K562 (cell line): ENCODE data around the gene BNIP1. TPM values are rescaled to one million over a fixed set of nuclear protein-coding genes. Genes with fewer than 3 reads are reported as not detected.

ENCODE experiments used
- ATAC-seq: fragments of 200-7000 bp; cut with Tn5 transposase; 3 replicates; pipeline ENCODE4 v1.9.1; 2020; ENCODE audit warnings: moderate library complexity
- BruUV-seq: library from RNA; stranded (reverse); fragments of 400-500 nt; replicated peaks from 2 replicates; lab custom pipeline; 2021; lab: Mats Ljungman, UMichigan
- CTCF ChIA-PET: fragments of 300-600 bp; formaldehyde crosslinking; extraction: SDS; loops from one replicate; lab custom pipeline; 2021; ENCODE audit warnings: low intra/inter-chr PET ratio; lab: Yijun Ruan, JAX
- POLR2A ChIA-PET: fragments of 300-600, 350-650 bp; sonication (Branson Sonifier 250); formaldehyde crosslinking; extraction: SDS; loops from one replicate; lab custom pipeline; 2021; ENCODE audit warnings: antibody characterized with exemption, inconsistent platforms; lab: Yijun Ruan, JAX
- DNase-seq, 4 experiments: peaks; one replicate each; pipeline versions ENCODE4 v3.0.0 to v3.0.0-alpha.2; 2011 to 2018; ENCODE audit warnings: low spot score in 3 of 4, mixed read lengths in 3 of 4; ENCODE audit errors: extremely low read depth in 1 of 4
- FAIRE-seq: peaks from 2 replicates; lab custom pipeline; 2011; peaks lifted over from hg19 to GRCh38; lab: Jason Lieb, UNC
- H2AFZ ChIP-seq: 2 replicates; pipeline ENCODE4 v1.6.0; 2011; ENCODE audit warnings: low read depth, low read length, control low read depth, inconsistent platforms
- H3K27ac ChIP-seq: fragments of 200-600 bp; 3 replicates; pipeline ENCODE4 v1.8.0; 2011; ENCODE audit warnings: low read depth, mild to moderate bottlenecking, control low read depth, inconsistent platforms, low read length, moderate library complexity, mixed read lengths; ENCODE audit errors: extremely low read depth
- H3K27me3 ChIP-seq, 2 experiments: fragments of 300-600 bp in 1 of 2; 2 replicates in 1 of 2; 3 replicates in 1 of 2; pipeline versions ENCODE4 v1.6.0 to v1.8.0; 2011; ENCODE audit warnings: inconsistent platforms in 2 of 2, low read length in 2 of 2, mild to moderate bottlenecking in 1 of 2, mixed read lengths in 1 of 2, moderate library complexity in 1 of 2; ENCODE audit not compliant: control insufficient read depth in 2 of 2, insufficient read depth in 2 of 2
- H3K36me3 ChIP-seq: fragments of 300-600 bp; 3 replicates; pipeline ENCODE4 v1.8.0; 2011; ENCODE audit warnings: mild to moderate bottlenecking, low read length, inconsistent platforms; ENCODE audit not compliant: control insufficient read depth, insufficient read depth
- H3K4me1 ChIP-seq, 2 experiments: fragments of 200-600 bp in 1 of 2; replicated peaks in 1 of 2; 2 replicates in 1 of 2; 3 replicates in 1 of 2; pipeline versions ENCODE4 v1.5.1 to v1.8.0; 2011; ENCODE audit warnings: inconsistent platforms in 2 of 2, low read length in 2 of 2, mild to moderate bottlenecking in 1 of 2, mixed read lengths in 1 of 2, moderate library complexity in 1 of 2; ENCODE audit not compliant: control insufficient read depth in 2 of 2, insufficient read depth in 2 of 2
- H3K4me2 ChIP-seq: 2 replicates; pipeline ENCODE4 v1.6.1; 2011; ENCODE audit warnings: low read length, control low read depth, inconsistent platforms, mixed read lengths; ENCODE audit not compliant: insufficient read depth
- H3K4me3 ChIP-seq: fragments of 200-600 bp; sonication (generic), shearing (Covaris generic); 2 replicates; pipeline ENCODE4 v1.5.1; 2016; ENCODE audit warnings: control low read depth, inconsistent platforms
- H3K79me2 ChIP-seq: fragments of 200-600 bp; 3 replicates; pipeline ENCODE4 v1.8.0; 2011; ENCODE audit warnings: low read length, inconsistent platforms; ENCODE audit not compliant: control insufficient read depth, insufficient read depth
- H3K9ac ChIP-seq, 2 experiments: 2 replicates each; pipeline versions ENCODE4 v1.6.0 to v1.6.1; 2011; ENCODE audit warnings: low read depth in 2 of 2, low read length in 2 of 2, control low read depth in 1 of 2, inconsistent platforms in 1 of 2, mild to moderate bottlenecking in 1 of 2, mixed read lengths in 1 of 2; ENCODE audit not compliant: insufficient read depth in 1 of 2
- H3K9me1 ChIP-seq: one replicate; pipeline ENCODE4 v1.6.0; 2011; ENCODE audit warnings: inconsistent platforms, mild to moderate bottlenecking, low read length, moderate library complexity; ENCODE audit not compliant: control insufficient read depth, insufficient read depth
- H3K9me3 ChIP-seq: replicated peaks from 2 replicates; pipeline ENCODE4 v1.5.1; 2011; ENCODE audit warnings: low read depth, low read length, inconsistent platforms; ENCODE audit not compliant: control insufficient read depth, insufficient read depth
- H4K20me1 ChIP-seq: replicated peaks from 2 replicates; pipeline ENCODE4 v1.6.1; 2011; ENCODE audit warnings: low read length, inconsistent platforms, mixed read lengths; ENCODE audit not compliant: control insufficient read depth, insufficient read depth
- ADNP ChIP-seq: fragments of 200-800 bp; sonication (Bioruptor generic); IDR thresholded peaks from 2 replicates; pipeline ENCODE4 v1.6.1; 2016; ENCODE audit warnings: missing genetic modification characterization, missing compliant biosample characterization
- MECOM ChIP-seq: fragments of 250-450 bp; sonication (Bioruptor Pico); IDR thresholded peaks from 2 replicates; pipeline ENCODE4 v1.8.0; 2022; ENCODE audit warnings: inconsistent platforms
- POLR2AphosphoS2 ChIP-seq: IDR thresholded peaks from 2 replicates; pipeline ENCODE4 v1.6.1; 2012; ENCODE audit warnings: low read length, improper control_type of control experiment
- RBM25 ChIP-seq: fragments of 200-400 bp; formaldehyde crosslinking; IDR thresholded peaks from 2 replicates; pipeline ENCODE4 v1.6.1; 2018; ENCODE audit warnings: low read length, low read depth, moderate library complexity; ENCODE audit not compliant: severe bottlenecking
- SMARCC2 ChIP-seq: fragments of 450-650 bp; IDR thresholded peaks from 2 replicates; pipeline ENCODE4 v1.6.1; 2017; ENCODE audit warnings: antibody characterized with exemption, moderate library complexity, mild to moderate bottlenecking, low read depth
- SREBF1 ChIP-seq: fragments of 150-350 bp; IDR thresholded peaks from 2 replicates; pipeline ENCODE4 v1.6.1; 2014; ENCODE audit warnings: antibody characterized with exemption, low read depth, low read length, borderline replicate concordance
- ZNF3 ChIP-seq: fragments of 250-450 bp; sonication (Bioruptor Pico); IDR thresholded peaks from 2 replicates; pipeline ENCODE4 v1.5.0; 2021; ENCODE audit warnings: mild to moderate bottlenecking, moderate library complexity
- WGBS: fragments of 100-300 bp; shearing (Covaris generic); methylation state at CpG from one replicate; pipeline ENCODE4 v1.1.6; 2016; ENCODE audit warnings: low coverage, mixed read lengths; ENCODE audit not compliant: insufficient coverage; ENCODE audit errors: missing lambda C conversion rate; 5-methylcytosine and 5-hydroxymethylcytosine counted together
- in situ Hi-C: fragments of 300-500 bp; cut with MboI; formaldehyde crosslinking; loops from 4 replicates; pipeline ENCODE4 v1.15.0; 2018; ENCODE audit warnings: inconsistent platforms, mixed read lengths
- intact Hi-C: fragments of 100-400 bp; cut with micrococcal nuclease; formaldehyde crosslinking; loops from 2 replicates; pipeline ENCODE4 v1.14.2; 2022
- polyA plus RNA-seq, 8 experiments: library from polyadenylated mRNA; depleted of rRNA in 4 of 8; stranded (reverse) in 5 of 8; unstranded in 3 of 8; fragments of >200 nt; fragmentation: Nextera tagmentation in 2 of 8; fragmentation: Illumina TruSeq in 1 of 8; extraction: Ambion mirVana in 2 of 8; extraction: Trizol in 1 of 8; gene quantifications; 2 replicates each; pipeline versions ENCODE4 v1.2.1 to v1.2.3, GENCODE V29; 2011 to 2014; ENCODE audit warnings: inconsistent platforms in 1 of 8, missing spikeins in 1 of 8
- total RNA-seq, 7 experiments: library from RNA; depleted of rRNA in 6 of 7; stranded (reverse); fragments of >200 nt in 6 of 7; fragmentation: Illumina TruSeq in 2 of 7; extraction: Trizol in 2 of 7; gene quantifications; 2 replicates each; pipeline versions ENCODE4 v1.2.1 to v1.2.3, GENCODE V29; 2011 to 2021; ENCODE audit warnings: low replicate concordance in 1 of 7

Gene BNIP1
- total and polyA plus RNA-seq, 9 of the 15 experiments (the other 6 are each of a cell fraction or from before 2014, with no cell fraction given): 18.8 to 65.0 (median 26.2) TPM

DNA sequence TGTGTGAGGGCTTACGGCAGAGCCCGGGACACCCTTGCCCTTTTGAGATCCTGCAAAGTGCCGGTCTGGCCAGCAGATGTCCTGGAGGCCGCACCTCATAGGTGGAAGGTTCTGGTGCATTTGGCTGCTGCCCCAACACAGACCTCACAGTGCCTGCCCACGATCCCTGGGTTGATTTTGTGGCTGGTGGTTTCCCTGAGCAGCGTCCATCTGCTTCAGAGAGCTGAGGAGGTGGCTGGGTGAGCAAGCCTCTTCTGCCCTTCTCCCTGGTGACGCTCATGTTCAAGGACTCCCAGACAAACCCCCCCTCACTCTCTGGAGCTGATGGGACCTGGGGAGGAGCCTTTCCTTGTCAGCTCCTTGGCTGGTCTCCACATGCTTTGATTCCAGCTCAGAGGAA, 18.9 kb downstream of the BNIP1 start:
- DNase-seq: no peak
- POLR2A ChIA-PET: interaction anchor here (0.6 kb wide), 1 partner anchor 173 kb away, joined by 6 read pairs; no protein-coding TSS in a partner anchor
- no peak for FAIRE-seq
- 79% methylated on average over 4 of the region's 7 CpGs for WGBS
- H3K9me1 ChIP-seq: no peaks in the 10 kb centered on the region
- 0 out of 4 replicates have a peak overlapping the region, but pooled peaks of 1 of the 2 experiments have one; percentile 16 for H3K9ac ChIP-seq
- no peak overlapping the region for H3K4me2 ChIP-seq
- no peaks in the 10 kb centered on the region for H3K27me3 ChIP-seq
- H3K4me3 ChIP-seq: no peak overlapping the region
- no peaks in the 10 kb centered on the region for H3K9me3 ChIP-seq
- in situ Hi-C loops (no loop called here), intact Hi-C loops (no loop called here)
- no peaks in the 10 kb centered on the region for H4K20me1 ChIP-seq
- peaks cover 43% of the 10 kb centered on the region; the same call in 1 of the 3 replicates for H3K36me3 ChIP-seq
- H2AFZ ChIP-seq: no peak overlapping the region
- H3K4me1 ChIP-seq: no peaks in the 10 kb centered on the region
- CTCF ChIA-PET: no interaction called here
- H3K79me2 ChIP-seq: no peaks in the 10 kb centered on the region
- no peak for ATAC-seq
- H3K27ac ChIP-seq: no peak overlapping the region
- BruUV-seq: no TSS peak
- TF ChIP-seq SREBF1: no peak
- TF ChIP-seq, all 486 proteins: peak for 0

DNA sequence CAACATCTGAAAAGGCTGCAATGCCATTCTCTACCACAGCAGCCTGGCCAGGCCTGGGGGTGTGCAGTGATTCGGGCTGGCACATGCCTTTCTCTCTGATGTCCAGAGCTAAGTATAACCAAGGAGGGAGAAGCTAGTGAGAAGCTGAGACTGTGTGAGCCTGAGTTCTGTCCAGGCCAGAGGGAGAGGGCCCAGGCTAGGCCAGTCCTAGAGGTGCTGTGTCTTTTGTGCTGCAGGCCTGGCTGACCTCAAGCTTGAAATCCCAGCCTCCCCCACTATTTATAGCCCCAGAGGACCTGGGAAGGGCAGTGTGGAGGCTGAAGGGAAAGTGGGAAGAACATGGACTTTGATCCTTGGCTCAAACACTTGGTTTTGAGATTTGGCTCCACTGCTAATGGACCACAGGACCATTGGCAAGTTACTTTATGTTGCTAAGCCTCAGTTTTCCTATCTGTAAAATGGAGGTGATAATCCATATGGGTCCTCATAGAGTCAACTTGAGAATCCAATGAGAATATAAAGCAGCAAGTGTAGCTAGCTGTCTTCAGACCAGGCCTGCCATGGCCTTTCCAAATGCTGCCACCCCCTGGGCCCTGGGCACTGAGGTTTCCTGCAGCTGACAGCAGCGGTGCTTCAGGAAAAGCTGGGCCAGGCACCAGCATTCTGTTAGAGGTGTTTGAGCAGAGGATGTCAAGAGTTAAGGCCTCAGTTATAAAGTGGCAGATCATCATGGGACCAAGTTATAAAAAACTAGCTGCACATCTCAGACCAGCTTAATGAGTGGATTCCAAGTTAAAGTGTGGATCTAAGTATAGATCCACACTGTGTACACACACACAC, 21.1 kb downstream of the BNIP1 start:
- Histone ChIP-seq H3K27me3 (peaks cover 3 to 4% of the 10 kb centered on the region in 2 experiments; a peak in 2 of 5 replicates), H4K20me1 (no peaks in the 10 kb centered on the region), H3K4me2 (no peak overlapping the region)
- CTCF ChIA-PET: interaction anchor here (0.6 to 1.1 kb wide), 4 partner anchors 21 to 411 kb away, joined by 3 read pairs; no protein-coding TSS in a partner anchor
- TF ChIP-seq ADNP (tag) (no peak), SMARCC2 (no peak), MECOM (CRISPR knock-in tag) (no peak), RBM25 (peak; percentile 57), POLR2AphosphoS2 (no peak), ZNF3 (no peak)
- TF ChIP-seq, all 486 proteins: peak for 1
- Histone ChIP-seq H3K36me3 (peaks cover 31% of the 10 kb centered on the region; the same call in 1 of the 3 replicates), H3K9me3 (no peaks in the 10 kb centered on the region), H3K27ac (no peak overlapping the region), H3K4me3 (no peak overlapping the region), H3K4me1 (no peaks in the 10 kb centered on the region), H2AFZ (no peak overlapping the region), H3K9me1 (no peaks in the 10 kb centered on the region), H3K9ac (no peak overlapping the region), H3K79me2 (no peaks in the 10 kb centered on the region)
- POLR2A ChIA-PET: interaction anchor here (0.9 to 1.3 kb wide), 2 partner anchors 16 to 30 kb away, joined by 3 read pairs; no protein-coding TSS in a partner anchor
- FAIRE-seq (no peak), DNase-seq (no peak), ATAC-seq (no peak)
- WGBS: 71% methylated on average over 2 of the region's 2 CpGs
- intact Hi-C loops: loop anchor here (1.0 to 5.0 kb wide), 3 partner anchors 37 to 167 kb away; no protein-coding TSS in a partner anchor
- in situ Hi-C loops: no loop called here
- no TSS peak for BruUV-seq
